ENCODE measurements around the gene MRPL18.

The MRPL18 gene

GRCh38 chr6:159833997-159834603, 43.8 kb downstream of the MRPL18 start:
- no peaks in the 10 kb centered on the region for H3K4me1 ChIP-seq (ENCODE audit: insufficient read depth, low read length)
- H3K4me3 ChIP-seq (ENCODE audit: low read depth in 1 of 2, low read length in 2 of 2) = no peak overlapping the region
- no peaks in the 10 kb centered on the region for H3K9me3 ChIP-seq (ENCODE audit: low read length)
- H3K9ac ChIP-seq (ENCODE audit: low read length) = no peak overlapping the region
- no peak overlapping the region for H3K27ac ChIP-seq (ENCODE audit: low read depth, low read length)
- H3K36me3 ChIP-seq (ENCODE audit: insufficient read depth, low read length) = no peaks in the 10 kb centered on the region
- no peaks in the 10 kb centered on the region for H3K27me3 ChIP-seq (ENCODE audit: control insufficient read depth in 1 of 2, insufficient read depth in 2 of 2, low read length in 2 of 2)

- Histone ChIP-seq H3K4me1 (ENCODE audit: insufficient read depth, low read length) (no peaks in the 10 kb centered on the region), H3K4me3 (ENCODE audit: low read depth in 1 of 2, low read length in 2 of 2) (no peak overlapping the region), H3K9me3 (ENCODE audit: low read length) (no peaks in the 10 kb centered on the region), H3K27ac (ENCODE audit: low read depth, low read length) (no peak overlapping the region), H3K36me3 (ENCODE audit: insufficient read depth, low read length) (no peaks in the 10 kb centered on the region), H3K27me3 (ENCODE audit: control insufficient read depth in 1 of 2, insufficient read depth in 2 of 2, low read length in 2 of 2) (no peaks in the 10 kb centered on the region), H3K9ac (ENCODE audit: low read length) (no peak overlapping the region)
Observed at GRCh38 chr6:159836718-159837490, 46.6 kb downstream of the MRPL18 start.

- Histone ChIP-seq H3K9me3 (ENCODE audit: low read length) (no peaks in the 10 kb centered on the region), H3K27me3 (ENCODE audit: control insufficient read depth in 1 of 2, insufficient read depth in 2 of 2, low read length in 2 of 2) (no peaks in the 10 kb centered on the region), H3K4me3 (ENCODE audit: low read depth in 1 of 2, low read length in 2 of 2) (no peak overlapping the region), H3K9ac (ENCODE audit: low read length) (no peak overlapping the region), H3K4me1 (ENCODE audit: insufficient read depth, low read length) (no peaks in the 10 kb centered on the region), H3K27ac (ENCODE audit: low read depth, low read length) (no peak overlapping the region), H3K36me3 (ENCODE audit: insufficient read depth, low read length) (no peaks in the 10 kb centered on the region)
Observed at GRCh38 chr6:159837511-159837910, 47.2 kb downstream of the MRPL18 start.

- no peaks in the 10 kb centered on the region for H3K36me3 ChIP-seq (ENCODE audit: insufficient read depth, low read length)
- H3K27me3 ChIP-seq (ENCODE audit: control insufficient read depth in 1 of 2, insufficient read depth in 2 of 2, low read length in 2 of 2) = no peaks in the 10 kb centered on the region
- no peaks in the 10 kb centered on the region for H3K9me3 ChIP-seq (ENCODE audit: low read length)
- no peak overlapping the region for H3K27ac ChIP-seq (ENCODE audit: low read depth, low read length)
- no peaks in the 10 kb centered on the region for H3K4me1 ChIP-seq (ENCODE audit: insufficient read depth, low read length)
- no peak overlapping the region for H3K9ac ChIP-seq (ENCODE audit: low read length)
- no peak overlapping the region for H3K4me3 ChIP-seq (ENCODE audit: low read depth in 1 of 2, low read length in 2 of 2)
Observed at GRCh38 chr6:159838020-159838744, 47.9 kb downstream of the MRPL18 start.

- Histone ChIP-seq H3K9me3 (ENCODE audit: low read length) (no peaks in the 10 kb centered on the region), H3K4me3 (ENCODE audit: low read depth in 1 of 2, low read length in 2 of 2) (no peak overlapping the region), H3K4me1 (ENCODE audit: insufficient read depth, low read length) (no peaks in the 10 kb centered on the region), H3K27ac (ENCODE audit: low read depth, low read length) (no peak overlapping the region), H3K36me3 (ENCODE audit: insufficient read depth, low read length) (no peaks in the 10 kb centered on the region), H3K27me3 (ENCODE audit: control insufficient read depth in 1 of 2, insufficient read depth in 2 of 2, low read length in 2 of 2) (no peaks in the 10 kb centered on the region), H3K9ac (ENCODE audit: low read length) (no peak overlapping the region)
Observed at GRCh38 chr6:159842035-159842434, 51.8 kb downstream of the MRPL18 start.

- no peaks in the 10 kb centered on the region for H3K4me1 ChIP-seq (ENCODE audit: insufficient read depth, low read length)
- H3K27ac ChIP-seq (ENCODE audit: low read depth, low read length) = no peak overlapping the region
- H3K9me3 ChIP-seq (ENCODE audit: low read length) = no peaks in the 10 kb centered on the region
- no peak overlapping the region for H3K4me3 ChIP-seq (ENCODE audit: low read depth in 1 of 2, low read length in 2 of 2)
- H3K9ac ChIP-seq (ENCODE audit: low read length) = no peak overlapping the region
- H3K36me3 ChIP-seq (ENCODE audit: insufficient read depth, low read length) = no peaks in the 10 kb centered on the region
- no peaks in the 10 kb centered on the region for H3K27me3 ChIP-seq (ENCODE audit: control insufficient read depth in 1 of 2, insufficient read depth in 2 of 2, low read length in 2 of 2)
Observed at GRCh38 chr6:159844737-159845645, 54.7 kb downstream of the MRPL18 start.
